Activated T-helper 1 cell treated with Interleukin-2 at 50 U/mL for 16 hours (primary cell): ENCODE data around the gene WHAMM.
"Not testable (repeated sequence)": the region's sequence is repeated elsewhere in the genome, so short reads cannot be mapped to it uniquely, and the experiment has no call there.

ENCODE experiments used
- DNase-seq: peaks from one replicate; pipeline ENCODE4 v3.0.0-alpha.2; 2020; ENCODE audit warnings: low read depth

Gene WHAMM

DNA sequence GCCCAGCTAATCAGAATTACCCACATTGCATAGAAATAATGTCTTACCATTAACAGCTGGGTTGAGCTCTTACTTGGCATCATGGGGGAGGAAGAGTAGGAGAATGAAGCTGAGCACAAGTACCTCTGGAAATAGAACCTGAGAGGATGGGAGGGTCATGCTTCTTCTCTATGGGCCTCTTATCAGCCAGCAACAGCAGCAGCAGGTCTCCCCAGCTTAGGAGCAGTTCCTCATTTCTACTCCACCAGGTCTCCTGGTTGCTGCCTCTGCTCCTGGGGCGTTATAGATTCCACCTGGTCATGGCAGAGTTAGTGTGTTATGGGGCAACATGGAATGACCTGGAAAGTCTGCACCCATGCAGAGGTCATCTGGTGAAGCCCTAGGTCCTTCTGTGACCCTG lies 6.9 kb upstream of the WHAMM start:
- no peak for DNase-seq

DNA sequence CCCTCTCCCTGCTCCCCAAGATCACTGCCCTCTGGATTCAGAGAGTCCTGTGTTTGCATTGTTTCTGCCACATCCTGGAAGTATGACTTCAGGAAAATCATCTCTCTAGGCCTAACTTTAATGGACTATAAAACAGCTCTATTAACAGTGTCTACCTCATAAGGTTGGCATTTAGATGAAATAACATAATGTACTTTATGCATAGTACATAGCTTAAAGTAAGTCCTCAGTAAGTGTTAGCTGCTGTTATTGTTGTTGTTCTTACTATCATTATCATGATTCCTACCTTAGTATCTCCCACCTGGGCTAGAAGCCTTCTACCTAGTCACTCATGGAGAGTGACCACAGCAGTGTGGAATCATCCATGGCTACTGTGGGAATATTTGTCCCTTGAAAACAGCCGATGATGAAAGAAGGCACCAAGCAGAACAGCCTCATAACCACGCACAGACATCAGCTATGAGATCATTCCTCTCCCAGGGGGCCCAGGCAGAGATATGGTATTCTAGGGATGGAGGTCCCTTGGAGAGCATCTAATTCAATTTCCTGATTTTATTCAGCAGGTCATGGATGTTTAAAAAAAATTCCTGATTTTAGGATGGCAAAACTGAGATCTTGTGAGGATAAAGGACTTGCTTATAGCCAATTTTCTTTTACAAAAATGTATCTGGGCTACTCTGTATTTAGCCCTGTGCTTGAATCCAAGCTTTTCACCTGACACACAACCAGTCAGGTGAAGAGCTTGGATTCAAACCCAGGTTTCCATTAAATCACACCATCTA lies 5.4 kb upstream of the WHAMM start:
- no peak for DNase-seq

DNA sequence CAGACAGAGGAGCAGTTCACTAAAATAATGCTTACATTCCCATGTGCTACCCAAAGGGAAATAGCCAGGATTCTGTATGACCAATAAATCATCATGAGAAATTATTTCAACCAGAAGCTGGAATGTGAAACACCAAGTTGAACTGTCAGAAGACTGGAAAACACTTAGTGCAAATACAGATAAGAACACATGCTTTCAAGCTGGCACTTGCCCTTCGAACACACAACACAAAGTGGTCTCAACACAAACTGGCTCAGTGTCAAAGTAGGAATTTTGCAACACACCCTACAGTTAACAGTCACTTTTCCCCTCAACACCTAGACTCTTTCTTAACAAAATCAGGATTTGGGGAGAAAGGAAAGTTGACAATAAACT lies 4.9 kb upstream of the WHAMM start:
- DNase-seq, result no peak

DNA sequence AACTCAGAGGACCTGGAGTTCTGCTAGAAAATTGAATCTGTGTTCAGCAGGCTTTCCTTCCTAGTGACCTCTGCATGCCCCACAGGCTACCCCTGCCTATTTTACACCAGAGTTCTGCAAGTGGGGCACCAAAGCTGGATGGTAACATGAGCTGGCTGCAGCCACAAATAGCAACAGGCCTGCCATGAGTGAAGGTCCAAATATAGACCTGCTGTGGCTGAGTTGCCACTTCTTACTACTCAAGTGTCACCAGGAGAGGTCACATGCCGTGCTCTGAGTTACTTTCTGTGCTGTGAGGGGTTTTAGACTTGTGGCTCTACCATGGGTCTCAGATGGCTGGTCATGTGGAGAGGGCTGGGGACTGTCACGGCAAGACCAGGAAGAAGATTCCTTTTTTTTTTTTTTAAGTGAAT lies 3.4 kb upstream of the WHAMM start, which contains the start of gene FSD2:
Gene FSD2, minus strand, starts transcription at position 76 of the 413 bp plus-strand sequence. CDS start 18,679 bp downstream, outside the sequence.
- DNase-seq, result no peak

DNA sequence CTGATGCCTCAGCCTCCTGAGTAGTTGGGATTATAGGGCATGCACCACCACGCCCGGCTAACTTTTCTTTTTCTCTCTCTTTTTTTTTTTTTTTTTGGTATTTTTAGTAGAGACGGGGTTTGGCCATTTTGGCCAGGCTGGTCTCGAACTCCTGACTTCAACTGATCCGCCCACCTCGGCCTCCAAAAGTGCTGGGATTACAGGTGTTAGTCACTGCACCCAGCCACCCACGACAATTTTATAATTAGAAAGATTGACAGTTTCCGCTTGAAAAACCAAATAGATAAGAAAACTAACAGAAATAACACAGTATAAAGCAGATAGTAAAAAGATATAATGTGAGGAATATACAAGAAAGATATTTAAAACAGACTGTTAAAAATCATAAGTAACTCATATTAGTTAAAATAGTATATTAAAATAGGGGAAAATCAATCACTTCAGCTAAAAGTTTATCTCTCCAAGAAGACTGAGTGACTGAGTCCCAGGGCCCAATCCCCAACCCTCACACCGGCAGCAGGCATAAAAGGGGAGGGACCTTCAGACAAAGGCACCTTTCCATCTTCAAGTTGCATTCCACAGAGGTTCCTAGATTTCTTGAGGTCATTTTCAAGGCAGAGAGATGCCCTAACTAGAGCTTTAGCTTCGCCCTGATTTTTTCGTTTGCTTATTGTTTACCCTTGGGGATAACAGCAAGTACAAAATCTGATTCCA lies 1.4 kb upstream of the WHAMM start:
- no peak for DNase-seq

DNA sequence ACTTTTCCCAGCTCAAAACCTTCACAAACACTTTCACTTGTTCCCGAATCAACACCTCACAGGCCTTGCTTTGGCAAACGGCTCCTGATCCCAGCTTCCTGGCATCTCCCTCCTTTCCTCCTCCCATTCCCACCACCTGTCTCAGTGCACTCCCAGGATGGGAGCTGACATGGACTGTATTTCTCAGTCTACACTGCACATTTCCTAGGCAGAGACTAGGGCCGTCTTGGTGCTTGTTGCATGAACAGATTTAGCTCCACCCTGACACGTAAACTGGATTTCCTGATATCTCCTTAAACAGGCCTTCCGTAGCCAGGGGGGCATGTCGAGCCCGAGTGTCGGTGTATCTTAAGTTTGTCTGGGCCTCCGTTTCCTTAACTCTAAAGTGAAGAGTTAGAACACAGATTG lies 790 bp upstream of the WHAMM start:
- DNase-seq, result no peak

DNA sequence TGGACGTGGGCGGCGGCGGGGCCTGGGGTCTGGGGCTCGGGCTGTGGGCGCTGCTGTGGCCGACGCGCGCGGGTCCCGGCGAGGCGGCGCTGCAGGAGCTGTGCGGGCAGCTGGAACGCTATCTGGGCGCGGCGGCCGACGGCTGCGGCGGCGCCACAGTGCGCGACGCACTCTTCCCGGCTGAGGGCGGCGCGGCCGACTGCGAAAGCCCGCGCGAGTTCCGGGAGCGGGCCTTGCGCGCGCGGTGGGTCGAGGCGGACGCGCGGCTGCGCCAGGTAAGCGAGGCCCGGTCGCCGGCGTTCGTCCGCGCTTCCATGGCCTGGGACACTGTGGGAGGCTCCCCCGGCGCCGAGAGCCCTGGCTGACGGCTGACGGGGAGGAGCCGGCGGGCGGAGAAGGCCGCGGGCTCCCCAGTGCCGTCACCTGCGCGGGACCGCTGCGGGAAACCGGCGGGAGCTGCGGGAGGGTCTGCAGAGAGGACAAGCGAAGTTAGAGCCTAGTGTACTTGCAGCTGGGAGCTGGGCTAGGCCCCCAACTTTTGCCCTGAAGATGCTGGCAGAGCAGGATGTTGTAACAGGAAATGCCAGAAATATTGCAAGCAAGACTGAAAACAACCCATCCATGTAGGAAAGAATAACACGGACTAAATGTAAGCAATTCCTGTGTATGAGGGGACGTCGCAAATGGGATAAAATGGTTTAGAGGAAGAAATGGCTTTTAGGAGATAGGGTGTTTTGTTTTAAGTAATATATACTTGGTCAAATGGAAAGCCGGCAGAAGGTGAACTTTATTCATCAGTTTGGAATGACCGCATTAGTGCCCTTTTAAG lies 847 bp downstream of the WHAMM start:
- DNase-seq, result peak; percentile 13

DNA sequence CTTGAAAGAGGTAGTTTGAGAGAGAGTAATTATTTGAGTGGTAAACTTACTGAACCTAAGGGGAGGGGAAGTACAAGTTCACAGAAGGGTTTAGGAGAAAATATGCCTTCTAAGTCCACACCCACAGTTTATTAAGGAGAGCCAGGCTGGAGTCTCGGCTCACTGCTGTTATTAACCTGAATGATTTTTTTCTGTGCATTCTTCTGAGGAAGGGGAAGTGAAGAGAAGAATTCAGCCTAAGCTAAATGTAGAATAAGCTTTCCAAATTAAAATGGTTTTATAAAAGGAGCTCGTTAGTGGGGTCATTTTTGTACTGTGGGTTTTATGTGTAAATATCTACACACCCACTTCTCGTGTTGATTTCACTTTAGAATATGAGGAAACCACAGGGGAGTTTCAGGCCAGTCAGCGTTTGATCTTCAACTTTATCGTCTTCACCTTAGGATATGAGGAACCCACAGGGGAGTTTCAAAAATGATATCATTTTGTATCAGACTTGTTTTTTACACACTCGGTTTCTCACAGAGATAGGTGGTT lies 1.5 kb downstream of the WHAMM start:
- DNase-seq, result peak; percentile 10

DNA sequence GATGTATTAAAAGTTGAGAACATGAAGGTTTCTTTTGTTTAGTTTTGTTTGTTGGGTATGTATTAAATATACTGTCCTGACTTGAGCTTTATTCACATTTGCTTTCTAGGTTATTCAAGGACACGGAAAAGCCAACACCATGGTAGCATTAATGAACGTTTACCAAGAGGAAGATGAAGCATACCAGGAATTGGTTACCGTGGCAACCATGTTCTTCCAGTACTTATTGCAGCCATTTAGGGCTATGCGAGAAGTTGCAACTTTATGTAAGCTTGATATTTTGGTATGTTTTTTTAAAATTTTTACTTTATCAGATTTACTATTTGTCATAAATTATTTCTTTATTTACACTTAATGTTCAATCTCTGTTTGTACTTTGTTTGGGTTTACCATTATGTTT lies 3.6 kb downstream of the WHAMM start:
- no peak for DNase-seq

DNA sequence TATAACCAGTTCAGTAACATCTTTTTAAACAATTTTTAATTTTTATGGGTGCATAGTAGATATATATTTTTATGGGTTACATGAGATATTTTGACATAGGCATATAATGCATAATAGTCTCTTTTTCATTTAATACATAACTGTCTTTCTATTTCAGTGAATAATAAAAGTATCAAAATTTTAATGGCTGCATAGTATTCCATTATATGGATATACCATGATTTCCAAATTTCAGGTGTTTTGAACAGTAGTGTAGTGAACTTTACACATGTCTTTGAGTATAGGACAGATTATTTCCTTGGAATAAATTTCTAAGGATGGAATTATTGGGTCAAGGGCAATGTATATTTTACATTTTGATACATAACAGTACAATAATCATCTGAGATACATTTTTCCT lies 10.7 kb downstream of the WHAMM start:
- DNase-seq, result no peak

DNA sequence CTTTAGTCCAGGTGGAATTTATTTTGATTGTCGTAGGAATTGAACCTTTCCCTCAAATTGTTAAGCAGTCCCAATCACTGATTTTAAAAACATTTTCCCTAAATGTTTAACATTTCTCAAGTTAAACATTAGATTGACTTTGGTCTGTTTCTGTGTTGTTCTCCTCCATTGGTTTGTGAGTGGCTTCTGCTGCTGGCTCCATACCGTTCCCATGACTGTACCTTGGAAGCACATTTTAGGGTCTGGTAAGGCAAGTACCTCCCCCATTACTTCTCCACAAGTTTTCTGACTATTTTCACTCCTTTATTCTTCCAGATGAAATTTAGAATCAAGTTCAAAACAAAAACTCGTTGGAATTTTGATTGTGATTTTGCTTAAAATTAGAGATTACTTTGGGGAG lies 12.0 kb downstream of the WHAMM start:
- not testable (repeated sequence) for DNase-seq

DNA sequence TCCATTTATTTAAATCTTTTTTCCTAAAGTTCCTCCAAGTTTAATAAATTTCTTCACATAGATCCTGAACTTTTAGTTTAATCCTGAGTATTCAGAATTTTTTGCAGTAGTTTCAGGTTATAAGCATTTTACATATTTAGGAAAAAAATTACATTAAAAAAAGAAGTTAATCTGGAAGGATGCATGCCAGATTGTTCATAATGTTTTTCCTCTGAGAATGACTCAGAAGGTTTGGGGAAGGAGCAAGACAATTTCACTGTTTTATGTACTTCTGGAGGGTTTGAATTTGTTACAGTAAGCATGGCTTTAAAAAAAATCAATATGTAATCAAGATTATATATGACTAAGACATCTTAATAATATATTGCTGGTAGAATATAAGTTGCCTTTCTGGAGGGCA lies 12.4 kb downstream of the WHAMM start:
- DNase-seq, result not testable (repeated sequence)

DNA sequence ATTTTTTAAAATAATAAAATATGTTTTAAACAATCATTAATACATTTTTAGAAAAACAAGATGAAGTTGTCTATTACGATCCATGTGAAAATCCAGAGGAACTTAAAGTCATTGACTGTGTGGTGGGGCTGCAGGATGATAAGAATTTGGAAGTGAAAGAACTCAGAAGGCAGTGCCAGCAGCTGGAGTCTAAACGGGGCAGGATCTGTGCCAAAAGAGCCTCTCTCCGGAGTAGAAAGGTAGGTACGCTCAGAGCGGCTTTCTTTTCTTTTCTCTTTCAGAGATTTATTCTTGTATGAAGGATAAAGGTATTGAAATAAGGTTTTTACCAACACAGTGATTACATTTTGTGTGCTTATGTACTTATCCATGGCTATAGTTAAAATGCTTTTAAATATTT lies 13.6 kb downstream of the WHAMM start:
- DNase-seq, result no peak

DNA sequence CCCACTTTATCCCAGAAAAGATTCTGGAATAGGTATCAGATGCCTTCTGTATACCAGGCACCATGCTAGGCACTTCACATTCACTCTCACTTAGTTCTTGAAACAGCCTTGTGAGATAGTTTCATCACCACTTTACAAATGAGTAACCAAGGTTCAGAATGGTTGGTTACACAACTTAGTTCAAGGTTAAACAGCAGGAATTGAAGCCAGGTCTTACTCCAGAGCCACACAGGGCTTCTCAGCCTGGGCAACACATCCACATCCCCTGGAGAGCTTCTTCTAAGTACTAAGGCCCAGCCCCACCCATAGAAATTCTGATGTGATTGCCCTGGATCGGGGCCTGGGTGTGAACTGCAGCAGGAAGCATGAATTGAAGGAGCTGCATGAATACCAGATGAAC lies 18.6 kb downstream of the WHAMM start:
- DNase-seq, result no peak

DNA sequence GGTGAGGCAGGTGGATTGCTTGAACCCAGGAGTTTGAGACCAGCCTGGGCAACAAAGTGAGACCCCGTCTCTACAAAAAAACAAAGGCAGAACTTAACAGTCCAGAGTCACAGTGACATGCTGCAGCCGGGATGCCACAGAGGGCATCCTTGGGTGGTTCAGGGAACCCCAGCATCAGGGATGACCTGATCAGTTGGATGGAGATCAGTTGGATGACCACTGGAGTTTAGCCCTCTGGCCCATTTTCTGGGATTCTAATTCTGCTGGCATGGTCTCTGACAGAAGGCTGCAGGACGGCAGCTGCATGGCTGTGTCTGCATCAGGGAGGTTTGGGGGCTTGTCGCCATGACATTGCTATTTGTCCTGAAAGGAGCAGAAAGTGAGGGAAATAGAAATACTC lies 19.8 kb downstream of the WHAMM start:
- DNase-seq, result no peak

DNA sequence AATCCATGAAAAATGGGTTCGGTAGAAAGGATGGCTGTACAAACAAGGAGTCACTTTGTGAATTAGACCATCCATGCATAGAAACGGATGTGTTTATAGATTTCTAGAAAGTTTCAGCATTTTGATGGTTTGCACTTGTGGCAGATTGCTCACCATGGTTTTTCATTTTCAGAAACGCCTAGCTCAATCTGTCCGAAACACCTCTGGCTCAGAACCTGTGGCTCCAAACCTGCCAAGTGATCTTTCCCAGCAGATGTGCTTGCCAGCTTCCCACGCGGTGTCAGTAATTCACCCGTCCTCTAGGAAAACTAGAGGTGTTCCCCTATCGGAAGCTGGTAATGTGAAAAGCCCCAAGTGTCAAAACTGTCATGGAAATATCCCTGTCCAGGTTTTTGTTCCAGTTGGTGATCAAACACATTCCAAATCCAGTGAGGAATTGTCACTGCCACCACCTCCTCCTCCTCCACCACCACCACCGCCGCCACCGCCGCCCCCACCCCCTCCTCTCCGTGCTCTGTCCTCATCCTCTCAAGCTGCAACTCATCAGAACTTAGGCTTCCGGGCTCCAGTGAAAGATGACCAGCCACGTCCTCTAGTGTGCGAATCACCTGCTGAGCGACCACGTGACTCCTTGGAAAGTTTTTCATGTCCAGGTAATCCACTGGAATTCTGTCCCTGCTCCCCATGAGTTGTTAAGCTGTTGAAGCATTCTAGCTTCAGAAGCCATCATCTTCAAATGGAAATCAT lies 21.2 kb downstream of the WHAMM start:
- no peak for DNase-seq

DNA sequence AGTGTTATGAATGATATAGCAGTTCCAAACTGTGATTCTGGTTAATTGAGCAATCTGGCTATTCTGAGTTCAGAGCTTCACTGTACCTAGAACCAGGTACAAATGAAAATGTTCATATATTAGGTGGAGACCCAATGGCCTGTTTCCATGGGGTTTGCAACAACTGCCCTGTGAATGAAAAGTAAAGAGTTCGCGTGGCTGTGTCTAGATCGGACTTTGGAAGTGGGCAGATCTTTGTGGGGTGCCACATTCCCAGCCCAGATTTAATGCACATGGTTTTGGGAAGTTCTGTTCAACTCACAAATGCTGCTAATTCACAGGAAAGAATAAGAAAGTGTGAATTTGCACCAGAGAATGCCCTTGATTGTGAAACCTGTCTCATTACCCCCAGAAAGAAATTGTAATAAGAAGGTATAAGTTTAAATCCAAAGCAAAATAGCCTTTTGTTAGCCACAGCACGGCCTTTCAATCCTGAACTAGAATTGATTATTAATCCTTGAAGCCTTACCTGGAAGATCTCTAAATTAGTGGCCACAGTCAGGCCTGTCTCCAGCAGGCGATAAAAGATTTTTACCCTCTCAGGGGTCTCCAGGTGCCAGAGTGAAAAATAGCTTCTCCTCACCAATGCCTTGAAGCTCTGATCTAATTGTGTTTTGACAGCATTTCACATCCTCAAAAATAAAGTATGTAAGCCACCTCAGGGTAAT lies 22.6 kb downstream of the WHAMM start:
- DNase-seq, result no peak

DNA sequence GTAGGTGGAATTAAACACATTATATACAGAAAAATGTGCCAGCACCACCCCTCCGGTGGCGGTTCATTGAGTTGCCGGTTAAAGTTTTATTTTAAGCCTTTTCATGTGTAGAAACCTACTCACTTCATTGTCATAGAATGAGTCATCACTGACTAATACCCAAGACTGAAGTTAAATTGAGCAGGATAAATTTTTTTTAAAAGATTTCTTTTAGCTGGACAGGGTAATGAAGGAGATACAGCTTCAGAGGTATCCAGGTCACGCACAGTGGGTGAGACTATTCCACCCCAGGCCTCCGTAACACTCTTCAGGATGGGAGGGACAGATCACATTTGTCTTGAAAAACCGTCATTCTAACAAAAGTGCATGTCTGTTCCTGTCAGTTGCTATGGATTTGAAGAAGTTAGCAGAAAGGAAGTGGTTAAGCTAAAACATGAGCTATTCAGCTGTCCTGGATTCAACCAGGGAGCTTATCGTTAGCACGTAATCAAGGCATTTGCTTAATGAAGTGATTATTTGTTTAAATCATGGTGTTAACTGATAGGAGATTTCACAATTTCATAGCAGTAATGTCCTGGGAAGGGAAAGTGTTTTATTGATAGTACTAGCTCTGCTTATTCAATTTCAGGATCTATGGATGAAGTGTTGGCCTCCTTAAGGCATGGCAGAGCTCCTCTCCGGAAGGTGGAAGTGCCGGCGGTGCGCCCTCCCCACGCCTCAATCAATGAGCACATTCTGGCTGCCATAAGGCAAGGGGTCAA lies 23.4 kb downstream of the WHAMM start:
- no peak for DNase-seq

DNA sequence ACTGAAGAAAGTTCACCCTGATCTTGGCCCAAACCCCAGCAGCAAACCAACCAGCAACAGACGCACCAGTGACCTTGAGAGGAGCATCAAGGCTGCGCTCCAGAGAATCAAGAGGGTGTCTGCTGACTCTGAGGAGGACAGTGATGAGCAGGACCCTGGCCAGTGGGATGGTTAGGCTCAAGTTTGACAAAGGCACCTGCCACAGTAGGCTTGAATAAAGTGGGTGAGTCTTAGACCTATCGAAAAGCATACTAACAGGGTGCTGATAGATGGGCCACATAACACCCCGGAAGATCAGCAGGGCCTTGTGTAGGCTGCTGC lies 23.9 kb downstream of the WHAMM start:
- no peak for DNase-seq

DNA sequence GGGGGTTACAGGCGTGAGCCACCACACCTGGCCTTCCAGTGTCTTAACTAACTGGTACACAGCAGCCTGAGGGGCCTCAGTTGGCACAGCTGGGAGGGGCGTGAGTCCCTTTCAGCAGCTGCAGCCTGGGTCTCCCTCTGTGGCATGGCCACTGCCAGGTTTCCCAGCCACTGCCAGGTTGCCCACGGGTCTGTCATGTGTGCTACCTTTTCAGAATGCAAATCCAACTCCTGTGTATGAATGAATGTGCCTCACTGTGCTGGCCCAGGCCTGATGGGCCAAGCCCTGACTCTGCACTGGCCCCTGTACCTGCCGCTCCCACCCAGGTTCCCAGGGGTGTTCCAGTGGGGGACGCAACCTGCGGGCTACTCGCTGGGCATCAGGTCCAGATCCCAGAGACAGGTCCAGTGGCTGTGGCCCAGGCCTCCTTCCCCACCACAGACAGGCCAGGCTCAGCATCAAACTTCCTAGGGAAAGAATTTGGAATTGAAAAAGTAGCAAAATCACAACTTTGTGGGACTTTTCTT lies 26.0 kb downstream of the WHAMM start:
- no peak for DNase-seq
